ENCODE data around the gene HCN4.

HCN4 gene

DNA sequence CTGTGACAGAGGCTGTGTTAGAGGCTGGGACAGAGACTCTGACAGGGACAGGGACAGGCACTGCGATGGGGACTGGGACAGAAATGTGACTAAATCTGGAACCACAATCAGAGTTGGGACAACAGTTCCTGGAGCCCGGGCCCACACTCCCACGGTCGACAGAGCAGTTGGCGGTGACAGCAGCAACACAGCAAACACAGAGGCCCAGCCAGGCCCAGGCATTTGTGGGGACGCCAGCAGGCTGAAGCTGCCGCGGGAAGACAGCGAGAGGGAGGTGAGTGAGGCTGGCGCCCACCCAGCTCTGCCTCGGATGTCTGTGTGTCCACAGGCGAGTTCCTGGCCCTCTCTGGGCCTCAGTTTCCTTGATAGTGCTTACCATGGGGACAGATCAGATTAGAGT, 9.3 kb upstream of the HCN4 start:
- DNase-seq: no peak

- no peak for DNase-seq
Measured at GRCh38 chr15:73375755-73376305, 7.1 kb upstream of the HCN4 start.

DNA sequence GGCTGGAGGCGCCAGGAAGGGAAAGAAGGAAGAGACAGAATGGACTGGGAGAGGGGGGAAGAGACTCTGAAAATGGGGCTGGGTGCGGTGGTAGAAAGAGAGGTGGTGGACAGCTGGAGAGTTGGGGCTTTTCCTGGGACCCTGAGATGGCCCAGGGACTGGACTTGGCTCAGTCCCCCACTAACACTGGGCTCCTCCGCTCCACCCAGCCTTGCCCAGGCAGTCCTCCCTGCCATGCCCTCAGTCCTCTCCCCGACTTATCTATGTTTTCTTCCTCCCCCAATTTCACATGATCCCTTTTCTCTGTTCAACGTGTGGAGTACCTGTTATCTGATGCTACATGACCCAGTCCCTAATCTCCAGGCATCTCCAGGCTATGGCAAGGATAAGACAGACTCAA, 6.3 kb upstream of the HCN4 start:
- no peak for DNase-seq

DNA sequence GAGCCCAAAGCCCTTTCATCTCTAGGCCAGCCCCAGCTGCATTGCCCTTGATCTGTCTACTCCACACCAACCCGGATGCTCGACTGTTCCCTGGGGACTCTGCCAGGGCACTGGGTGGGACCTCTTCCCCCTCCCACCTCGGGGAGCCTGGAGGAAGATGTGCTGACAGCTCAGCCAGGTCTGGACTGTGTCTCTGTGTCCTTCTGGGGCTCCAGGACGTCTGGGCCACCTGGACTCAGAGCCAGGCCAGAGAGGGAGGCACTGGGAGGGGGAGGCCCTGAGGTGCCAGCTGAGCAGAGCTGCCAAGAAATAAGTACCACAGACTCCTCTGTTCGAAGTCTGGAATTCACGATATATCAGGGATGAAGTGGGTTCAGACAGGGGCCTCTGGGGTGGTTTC, 5.8 kb upstream of the HCN4 start:
- no peak for DNase-seq

GRCh38 chr15:73373221-73373620, 4.5 kb upstream of the HCN4 start:
- DNase-seq: no peak

DNA sequence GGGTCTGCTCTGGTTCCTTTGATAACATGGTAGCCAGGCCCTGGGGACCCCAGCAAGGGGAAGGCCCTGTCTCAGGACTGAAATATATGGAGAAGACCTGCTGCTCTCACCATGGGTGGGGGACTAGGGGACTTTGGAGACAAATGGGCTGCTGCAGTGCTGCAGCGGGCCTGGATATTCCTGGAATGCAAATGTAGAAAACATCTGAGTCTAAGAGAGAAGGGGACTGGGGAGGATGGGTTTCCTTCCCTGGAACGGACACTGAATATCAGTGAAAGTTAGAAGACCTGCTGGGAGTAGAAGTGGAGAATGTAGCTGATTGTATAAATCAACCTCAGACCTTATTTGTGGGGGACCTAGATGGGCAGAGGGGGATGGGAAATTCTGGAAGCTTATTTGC, 3.1 kb upstream of the HCN4 start:
- no peak for DNase-seq

GRCh38 chr15:73370151-73370550, 1.4 kb upstream of the HCN4 start:
- no peak for DNase-seq

DNA sequence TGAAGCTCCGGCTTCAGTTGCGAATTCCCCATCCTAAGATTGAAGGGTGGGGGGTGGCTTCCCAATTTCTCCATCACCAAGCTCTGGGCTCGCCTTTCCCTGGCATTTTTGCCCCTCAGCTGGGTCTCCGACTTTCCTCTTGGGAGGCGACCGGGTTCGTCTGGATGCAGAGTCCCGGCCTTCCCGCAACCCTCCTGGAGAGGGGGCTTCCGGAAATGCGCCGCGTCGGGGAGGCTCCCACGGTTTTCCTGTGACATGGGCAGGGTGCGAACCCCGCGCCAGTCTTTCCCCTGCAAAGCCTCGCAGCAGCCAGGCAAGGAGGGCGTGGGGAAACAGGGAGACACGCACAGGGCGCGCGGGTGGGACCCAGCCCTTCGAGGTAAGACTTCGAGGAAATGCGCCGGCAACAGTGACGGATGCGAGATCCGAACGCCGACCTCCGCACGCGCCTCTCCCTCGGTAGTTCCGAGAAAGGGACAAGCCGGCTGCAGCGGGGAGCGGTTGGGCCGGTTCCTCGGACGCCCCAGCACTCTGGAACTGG, 466 bp upstream of the HCN4 start:
- no peak for DNase-seq

DNA sequence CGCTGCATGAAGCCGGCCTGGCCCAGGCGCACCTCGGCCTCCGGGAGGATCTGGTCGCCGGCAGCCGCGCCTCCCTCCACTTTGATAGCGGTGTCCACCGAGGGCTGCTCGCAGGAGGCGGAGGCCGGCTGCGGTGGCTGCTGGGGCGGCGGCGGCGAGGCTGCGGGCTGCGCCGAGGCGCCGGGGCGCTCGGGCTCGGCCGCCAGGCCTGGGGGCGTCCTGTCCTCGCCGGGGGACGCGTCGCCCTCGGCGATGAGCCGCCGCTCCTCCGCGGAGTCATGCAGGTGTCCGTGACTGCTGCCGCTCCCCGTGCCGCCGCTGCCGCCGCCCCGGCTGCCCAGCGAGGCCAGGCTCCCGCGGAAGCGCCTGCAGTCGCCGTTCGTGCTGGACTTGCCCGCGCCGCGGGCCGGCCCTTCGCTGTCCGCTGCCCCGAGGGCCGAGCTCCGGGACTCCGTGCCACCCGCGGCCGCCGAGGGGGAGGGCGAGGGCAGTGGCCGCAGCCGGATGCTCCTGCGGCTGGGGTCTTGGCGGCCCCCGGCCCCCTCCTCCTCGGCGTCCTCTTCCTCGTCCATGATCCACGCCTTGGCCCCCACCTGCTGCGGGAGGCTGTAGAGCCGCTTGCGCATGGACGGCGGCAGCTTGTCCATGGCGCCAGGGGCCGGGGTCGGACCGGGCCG, 996 bp downstream of the HCN4 start:
- DNase-seq: no peak

DNA sequence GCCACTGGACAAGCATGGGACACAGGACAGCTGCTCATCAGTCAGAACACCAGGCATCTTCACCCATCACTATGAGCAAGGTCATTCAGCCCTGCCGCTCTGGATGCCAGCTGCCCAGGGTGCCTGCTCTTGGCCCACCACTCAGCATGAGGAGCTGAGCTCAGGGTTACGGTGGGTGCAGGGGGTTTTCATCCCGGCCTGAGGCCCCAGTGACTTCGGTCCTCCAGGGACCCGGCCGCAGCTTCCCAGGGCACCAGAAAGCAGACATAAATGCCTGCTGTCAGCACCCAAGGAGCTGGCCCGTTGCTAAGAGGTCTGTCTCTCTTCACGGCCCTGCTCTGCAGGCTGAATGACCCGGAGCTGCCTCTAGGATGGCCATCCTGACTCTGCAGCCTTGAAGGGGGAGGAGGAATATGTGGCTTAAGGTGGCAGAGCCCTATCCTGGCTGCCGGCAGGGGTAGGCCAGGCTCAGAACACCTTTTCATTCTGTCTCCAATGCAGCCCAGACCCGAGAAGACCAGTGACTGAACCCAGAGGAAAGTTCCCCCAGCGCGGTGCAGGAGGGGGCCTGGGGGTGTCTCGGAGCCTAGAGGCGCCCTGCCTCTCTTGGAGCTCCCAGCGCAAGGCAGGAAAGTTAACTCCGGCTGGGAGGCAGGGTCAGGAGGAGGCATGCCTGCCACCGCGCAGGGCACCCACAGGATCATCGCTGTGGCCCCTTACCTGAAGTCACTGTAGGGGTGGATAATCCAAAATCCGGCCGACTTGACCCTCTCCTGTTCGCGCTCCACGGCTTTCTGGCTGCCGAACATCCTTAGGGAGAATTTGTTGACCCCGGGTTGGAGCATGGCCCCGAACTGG, 1.8 kb downstream of the HCN4 start:
- no peak for DNase-seq

DNA sequence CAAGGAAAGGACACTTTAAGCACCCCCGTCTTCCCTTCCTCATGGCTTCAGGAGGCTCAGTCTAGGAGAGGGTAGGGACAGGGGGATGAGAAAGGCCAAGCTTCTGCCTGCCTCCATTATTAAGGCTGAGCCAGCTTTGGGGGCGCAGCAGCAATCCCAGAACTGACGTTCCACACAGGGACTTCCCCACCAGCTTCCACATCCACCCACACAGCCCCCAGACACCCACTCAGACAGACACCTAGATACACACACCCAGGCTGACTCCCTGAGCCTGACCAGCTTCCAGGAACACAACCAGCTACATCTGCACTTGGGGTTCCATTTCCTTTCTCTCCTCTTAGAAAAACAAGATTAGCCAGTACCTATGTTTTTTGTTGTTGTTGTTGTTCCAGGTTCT, 4.7 kb downstream of the HCN4 start:
- no peak for DNase-seq

GRCh38 chr15:73362900-73363299, 5.9 kb downstream of the HCN4 start:
- no peak for DNase-seq

DNA sequence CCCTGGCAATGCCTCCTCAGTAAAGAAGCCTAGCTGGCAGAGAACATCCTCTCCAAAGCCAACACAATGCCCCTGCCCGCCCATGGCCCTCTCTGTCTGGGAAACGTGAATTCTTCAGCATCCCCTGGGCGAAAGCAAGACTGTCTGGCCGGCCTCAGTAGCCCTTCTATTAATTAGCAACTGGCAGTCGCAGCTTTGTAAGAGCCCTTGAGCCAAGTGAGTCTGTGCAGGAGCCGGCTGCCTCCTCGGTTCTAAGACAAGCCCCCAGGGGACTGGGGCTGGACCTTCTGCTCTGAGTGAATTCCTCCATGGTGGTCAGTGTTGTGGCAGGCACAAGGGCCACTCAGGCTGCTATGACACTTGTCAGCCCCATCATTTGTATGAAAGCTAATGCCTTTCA, 7.4 kb downstream of the HCN4 start:
- no peak for DNase-seq

DNA sequence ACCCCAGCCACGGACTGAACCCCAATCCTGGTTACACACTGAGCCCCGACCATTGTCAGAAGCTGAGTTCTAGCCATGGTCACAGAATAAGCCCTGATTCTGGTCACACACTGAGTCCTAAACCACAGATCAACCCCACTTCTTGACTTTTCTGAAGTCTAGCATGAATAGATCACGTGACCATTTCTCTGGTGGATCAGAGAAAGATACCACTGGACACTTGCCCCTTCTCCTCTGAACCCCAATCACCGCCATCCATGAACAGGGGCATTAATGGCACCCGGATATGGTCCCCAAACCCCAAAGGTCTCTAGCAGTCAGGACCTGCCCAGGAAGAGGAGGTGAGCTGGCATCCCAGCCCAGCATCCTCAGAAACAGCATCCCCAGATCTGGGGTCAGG, 9.1 kb downstream of the HCN4 start:
- DNase-seq: no peak

- no peak for DNase-seq
Measured at GRCh38 chr15:73357999-73358665, 10.6 kb downstream of the HCN4 start.

DNA sequence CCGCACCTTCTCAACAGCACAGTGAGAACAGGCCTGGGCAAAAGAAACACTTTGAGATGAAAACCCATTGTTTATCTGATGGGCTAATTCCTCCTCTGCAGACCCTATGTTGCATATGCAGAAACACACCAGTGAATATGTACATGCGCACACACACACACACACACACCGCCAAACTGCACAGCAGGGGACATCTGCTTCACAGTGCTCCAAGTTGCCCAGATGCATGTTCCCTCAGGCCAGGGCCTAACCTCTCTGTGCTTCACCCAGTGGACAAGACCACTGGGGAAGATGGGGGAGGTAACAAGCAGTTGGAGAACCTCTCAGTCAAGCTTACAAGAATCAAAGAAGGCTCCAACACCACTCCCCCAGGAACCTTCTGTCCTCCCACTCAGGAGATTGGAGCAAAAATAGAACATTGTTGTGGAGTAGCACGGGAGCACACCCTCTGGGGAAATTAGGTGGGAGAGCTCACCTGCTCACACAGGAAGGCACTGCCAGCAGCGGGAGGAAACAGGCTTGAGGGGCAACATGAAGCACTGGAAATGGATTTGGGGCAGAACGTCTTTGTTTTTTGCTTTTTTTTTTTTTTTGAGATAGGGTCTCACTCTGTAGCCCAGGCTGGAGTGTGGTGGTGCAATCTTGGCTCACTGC, 13.0 kb downstream of the HCN4 start:
- DNase-seq: no peak

- DNase-seq: no peak
Measured at GRCh38 chr15:73354241-73354640, 14.5 kb downstream of the HCN4 start.

GRCh38 chr15:73353734-73354133, 15.0 kb downstream of the HCN4 start:
- no peak for DNase-seq

DNA sequence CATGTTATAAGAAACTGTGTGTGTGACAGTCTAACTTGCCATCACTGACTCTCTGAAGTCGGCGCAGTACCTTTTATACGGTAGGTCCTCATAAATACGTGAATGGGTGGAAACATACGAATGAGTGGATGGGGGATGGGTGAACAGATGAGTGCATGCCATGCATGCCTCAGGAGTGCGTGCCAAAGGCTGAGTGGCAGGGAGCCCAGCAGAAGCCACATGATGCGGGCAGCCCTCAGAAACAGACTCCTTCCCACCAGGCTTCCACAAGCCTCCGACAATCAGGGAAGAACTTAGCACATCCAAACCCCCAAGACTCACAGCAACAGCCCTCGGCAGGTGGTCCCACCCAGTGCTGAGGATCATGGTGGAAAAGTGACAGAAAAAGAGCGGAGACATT, 16.7 kb downstream of the HCN4 start:
- no peak for DNase-seq

DNA sequence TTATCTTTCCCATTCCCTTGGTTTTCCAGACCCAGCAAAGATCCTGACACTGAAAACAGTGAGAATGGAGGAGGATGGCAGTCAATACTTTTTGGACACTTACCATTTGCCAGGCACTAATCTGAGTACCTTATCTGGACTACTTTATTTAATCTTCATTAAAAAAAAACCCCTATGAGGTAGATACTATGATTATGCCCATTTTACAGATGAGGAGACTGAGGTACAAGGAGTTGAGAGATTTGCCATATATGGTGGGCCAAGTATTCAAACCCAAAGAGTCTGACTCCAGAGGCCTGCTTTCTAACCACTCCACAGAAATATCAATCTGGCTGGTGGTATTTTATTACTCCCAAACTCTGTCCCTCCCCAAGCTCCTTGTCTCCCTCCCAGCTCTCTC, 19.6 kb downstream of the HCN4 start:
- no peak for DNase-seq

DNA sequence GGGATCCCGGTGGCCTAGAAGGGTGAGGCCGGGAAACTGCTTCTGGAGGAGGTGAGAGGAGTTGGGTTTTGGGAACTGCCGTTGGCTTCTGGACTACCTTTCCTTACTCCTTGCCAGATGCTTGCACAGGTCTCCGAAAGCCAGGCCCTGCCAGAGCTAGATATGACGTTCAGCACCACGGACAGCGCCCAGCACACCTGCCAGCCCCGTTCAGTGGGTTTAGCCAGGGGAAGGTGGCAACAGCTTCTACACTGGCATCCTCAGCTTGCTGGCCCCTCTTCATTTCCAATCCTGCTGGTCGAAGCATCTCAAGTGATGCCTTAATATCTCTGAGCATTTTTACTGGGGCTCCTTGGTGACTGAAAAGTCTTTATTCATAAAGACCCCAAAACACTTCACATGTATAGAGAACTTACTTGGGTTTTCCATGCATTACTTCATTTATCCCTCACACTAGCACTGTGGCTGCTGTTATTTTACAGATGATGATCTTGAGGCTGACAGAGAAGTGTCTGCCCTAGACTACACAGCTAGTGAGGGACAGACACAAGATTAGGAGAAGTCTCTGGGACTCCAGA, 21.9 kb downstream of the HCN4 start:
- peak; percentile 62 for DNase-seq

- no peak for DNase-seq
Measured at GRCh38 chr15:73345658-73346057, 23.1 kb downstream of the HCN4 start.
